GM19328 (cell line): Measurements from ENCODE around the gene SLC25A22.

Experiments used
- ATAC-seq: cut with Tn5 transposase; IDR thresholded peaks from one replicate; pipeline ENCODE4 v1.9.1; 2021; ENCODE audit warnings: mild to moderate bottlenecking, moderate library complexity; ENCODE audit not compliant: unreplicated experiment

The SLC25A22 gene

DNA sequence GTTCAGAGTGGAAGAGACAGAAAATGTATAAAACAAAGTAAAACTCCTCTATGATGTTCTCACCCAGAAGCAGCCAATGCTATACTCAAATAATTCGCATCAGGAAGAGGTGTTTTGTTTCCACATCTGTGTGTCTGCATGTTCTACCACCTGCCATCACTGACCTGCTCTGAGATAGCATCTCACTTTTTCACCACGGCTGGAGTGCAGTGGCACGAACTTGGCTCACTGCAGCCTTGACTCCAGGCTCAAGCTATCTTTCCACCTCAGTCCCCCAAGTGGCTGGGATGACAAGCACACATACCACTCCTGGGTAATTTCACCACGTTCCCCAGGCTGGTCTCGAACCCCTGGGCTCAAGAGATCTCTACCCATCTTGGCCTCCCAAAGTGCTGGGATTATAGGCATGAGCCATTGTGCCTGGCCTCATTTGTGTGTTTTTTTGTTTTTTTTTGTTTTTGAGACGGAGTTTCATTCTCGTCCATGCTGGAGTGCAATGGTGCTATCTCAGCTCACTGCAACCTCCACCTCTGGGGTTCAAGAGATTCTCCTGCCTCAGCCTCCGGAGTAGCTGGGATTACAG, 36.5 kb downstream of the SLC25A22 start:
- ATAC-seq, result no peak

DNA sequence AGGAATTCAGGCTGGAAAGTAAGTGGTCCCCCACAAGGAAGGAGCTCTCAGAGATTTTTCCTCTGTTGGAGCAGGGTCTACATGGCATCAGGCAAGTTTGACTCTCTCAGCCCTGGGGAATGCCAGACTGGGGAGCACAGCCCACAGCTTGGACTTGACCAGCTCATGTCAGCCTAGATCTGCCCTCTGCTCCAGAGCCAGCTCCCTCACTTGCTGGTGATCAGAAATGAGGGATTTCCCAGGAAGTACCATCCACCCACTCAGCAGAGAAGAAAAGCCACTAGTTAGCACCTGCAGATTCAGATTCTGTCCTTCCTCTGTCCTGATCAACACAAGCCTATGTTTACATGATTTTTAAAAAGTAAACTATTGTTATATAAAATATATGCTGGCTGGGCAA, 37.8 kb downstream of the SLC25A22 start:
- ATAC-seq, result no peak

GRCh38 chr11:749731-750130, 48.4 kb downstream of the SLC25A22 start:
- ATAC-seq, result no peak

- ATAC-seq, result no peak
Observed at GRCh38 chr11:748007-748359, 50.1 kb downstream of the SLC25A22 start.

DNA sequence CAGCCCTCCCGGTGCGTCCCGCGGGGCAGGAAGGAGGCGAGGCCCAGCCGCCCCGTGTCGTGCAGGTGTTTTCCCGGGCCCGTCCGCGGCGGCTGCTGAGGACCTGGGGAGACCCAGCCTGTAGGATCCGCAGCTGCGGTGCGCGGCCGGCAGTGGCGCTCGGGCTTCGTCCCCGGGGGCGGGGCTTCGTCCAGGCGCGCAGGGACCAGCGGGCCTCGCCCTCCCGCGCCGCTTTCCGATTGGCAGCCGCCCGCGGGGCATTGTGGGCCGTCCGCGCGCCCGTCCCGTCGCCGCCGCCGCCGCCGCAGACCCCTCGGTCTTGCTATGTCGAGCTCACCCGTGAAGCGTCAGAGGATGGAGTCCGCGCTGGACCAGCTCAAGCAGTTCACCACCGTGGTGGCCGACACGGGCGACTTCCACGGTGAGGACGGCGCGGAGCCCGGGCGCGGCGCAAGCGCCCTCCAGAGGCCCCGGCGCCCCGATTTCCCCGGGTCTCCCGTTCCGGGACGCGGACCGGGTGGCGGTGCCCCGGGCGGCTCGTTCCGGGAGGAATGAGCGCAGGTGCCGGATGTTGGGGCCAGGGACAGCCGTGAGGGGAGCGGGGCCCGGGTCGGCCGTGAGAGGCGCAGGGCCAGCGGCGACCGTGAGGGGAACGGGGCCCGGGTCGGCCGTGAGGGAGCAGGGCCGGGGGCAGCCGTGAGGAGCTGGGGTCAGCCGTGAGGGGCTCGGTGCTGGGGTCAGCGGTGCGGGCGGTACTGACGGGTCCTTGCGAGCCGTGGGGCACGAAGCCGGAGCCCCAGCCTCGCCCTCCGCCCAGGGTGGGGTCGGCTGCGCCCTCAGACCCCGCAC, 50.7 kb downstream of the SLC25A22 start, which contains the start of gene TALDO1:
TSS of gene TALDO1 (plus strand) at position 307 of the 849 bp plus-strand sequence. CDS start at position 325, 18 bp downstream.
- ATAC-seq, result peak; percentile 91

GRCh38 chr11:746289-747157, 51.6 kb downstream of the SLC25A22 start:
- peak; percentile 25 for ATAC-seq

DNA sequence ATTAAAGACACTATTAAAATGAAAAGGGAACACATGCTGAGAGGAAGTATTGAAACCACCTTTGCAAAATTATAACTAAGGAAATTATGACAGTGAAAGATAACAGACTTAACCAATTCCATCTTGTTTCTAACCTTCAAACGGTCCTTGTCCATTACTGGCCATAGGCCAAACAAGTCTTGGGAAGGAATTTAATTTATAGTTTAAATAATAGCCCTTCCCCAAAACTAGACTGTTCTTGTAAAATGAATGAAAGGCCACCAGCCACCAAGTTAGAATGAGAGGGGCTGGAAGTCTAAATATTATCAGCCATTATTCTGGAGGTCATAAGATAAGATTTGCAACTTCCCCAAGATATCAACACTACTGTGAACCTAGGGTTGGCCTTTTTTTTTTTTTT, 52.7 kb downstream of the SLC25A22 start:
- ATAC-seq, result no peak

DNA sequence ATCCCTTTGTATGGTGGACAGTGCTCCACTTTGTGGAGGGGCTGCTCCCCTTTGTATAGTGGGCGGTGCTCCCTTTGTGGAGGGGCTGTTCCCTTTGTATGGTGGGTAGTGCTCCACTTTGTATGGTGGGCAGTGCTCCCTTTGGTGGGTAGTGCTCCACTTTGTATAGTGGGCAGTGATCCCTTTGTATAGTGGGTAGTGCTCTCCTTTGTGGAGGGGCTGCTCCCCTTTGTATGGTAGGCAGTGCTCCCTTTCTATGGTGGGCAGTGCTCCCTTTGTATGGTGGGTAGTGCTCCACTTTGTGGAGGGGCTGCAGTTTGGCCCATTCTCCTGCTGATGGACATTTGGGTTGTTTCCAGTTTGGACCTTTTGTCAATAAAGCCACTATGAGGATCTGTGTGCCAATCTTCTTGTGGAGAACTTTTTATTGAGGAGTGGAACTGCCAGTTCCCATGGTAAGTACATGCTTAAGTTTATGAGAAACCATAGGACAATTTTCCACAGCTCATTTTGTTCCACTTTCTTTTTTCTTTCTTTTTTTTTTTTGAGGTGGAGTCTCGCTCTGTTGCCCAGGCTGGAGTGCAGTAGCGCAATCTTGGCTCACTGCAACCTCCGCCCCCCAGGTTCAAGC, 55.4 kb downstream of the SLC25A22 start:
- ATAC-seq, result no peak

DNA sequence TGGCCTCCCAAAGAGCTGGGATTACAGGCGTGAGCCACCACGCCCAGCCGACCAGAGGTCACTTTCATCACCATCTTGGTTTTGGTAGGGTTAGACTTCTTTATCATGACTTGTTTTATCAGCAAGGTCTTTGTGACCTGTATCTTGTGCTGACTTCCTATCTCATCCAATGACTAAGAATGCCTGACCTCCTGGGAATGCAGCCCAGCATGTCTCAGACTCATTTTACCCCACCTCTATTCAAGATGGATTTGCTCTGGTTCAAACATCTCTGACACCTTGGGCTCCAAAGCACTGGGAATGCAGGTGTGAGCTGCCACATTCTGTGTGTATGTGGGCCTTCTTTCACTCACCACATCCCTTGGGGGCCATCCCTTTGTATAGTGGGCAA, 55.9 kb downstream of the SLC25A22 start:
- ATAC-seq, result no peak
